Stimulated activated naive CD8-positive, alpha-beta T cell treated with anti-CD3 and anti-CD28 coated beads, Interleukin-15, Interleukin-2, amounts not matched to agents 100 U/mL and 50 U/mL, for 24 hours (primary cell): ENCODE data around the gene USP46.
A peak's percentile ranks its signal among the peaks of the same experiment; 100 is the strongest.

Experiments
- ATAC-seq: fragments of 150-1000 bp; cut with Tn5 transposase; one replicate; pipeline ENCODE4 v1.10.0; 2021
- DNase-seq: peaks from one replicate; pipeline ENCODE4 v3.0.0; 2021

The USP46 gene

GRCh38 chr4:52617336-52618020 lies 41.6 kb downstream of the USP46 start:
- no peak for DNase-seq
- no peak for ATAC-seq

- no peak for DNase-seq
- ATAC-seq = no peak
These were observed 44.9 kb downstream of the USP46 start for GRCh38 chr4:52614241-52614640.

- DNase-seq (no peak), ATAC-seq (no peak)
These were observed 46.8 kb downstream of the USP46 start for GRCh38 chr4:52612341-52612740.

GRCh38 chr4:52611030-52611555 lies 48.0 kb downstream of the USP46 start:
- no peak for DNase-seq
- no peak for ATAC-seq

GRCh38 chr4:52606726-52607125 lies 52.4 kb downstream of the USP46 start:
- DNase-seq (no peak), ATAC-seq (no peak)

- ATAC-seq (no peak), DNase-seq (no peak)
These were observed 53.1 kb downstream of the USP46 start for GRCh38 chr4:52606040-52606439.

- ATAC-seq (no peak), DNase-seq (no peak)
These were observed 54.9 kb downstream of the USP46 start for GRCh38 chr4:52604215-52604614.

- ATAC-seq = no peak
- DNase-seq = no peak
These were observed 58.8 kb downstream of the USP46 start for GRCh38 chr4:52600275-52600674.

GRCh38 chr4:52595001-52595400 lies 64.1 kb downstream of the USP46 start:
- ATAC-seq (no peak), DNase-seq (no peak)

GRCh38 chr4:52592287-52592686 lies 66.8 kb downstream of the USP46 start:
- DNase-seq = no peak
- no peak for ATAC-seq

- ATAC-seq = peak; percentile 74
These were observed 70.1 kb downstream of the USP46 start for GRCh38 chr4:52588771-52589591.

GRCh38 chr4:52588097-52588496 lies 71.0 kb downstream of the USP46 start:
- ATAC-seq (no peak), DNase-seq (peak; percentile 19)

More at GRCh38 chr4:52588771-52589591, 70.1 kb downstream of the USP46 start:
- peak; percentile 21 for DNase-seq

- DNase-seq (no peak), ATAC-seq (no peak)
These were observed 73.0 kb downstream of the USP46 start for GRCh38 chr4:52586069-52586468.

GRCh38 chr4:52585379-52585778 lies 73.7 kb downstream of the USP46 start:
- no peak for DNase-seq
- ATAC-seq = no peak

- DNase-seq = no peak
- no peak for ATAC-seq
These were observed 79.4 kb downstream of the USP46 start for GRCh38 chr4:52579602-52580272.

- ATAC-seq (no peak), DNase-seq (no peak)
These were observed 80.2 kb downstream of the USP46 start for GRCh38 chr4:52578951-52579350.

- DNase-seq (no peak), ATAC-seq (no peak)
These were observed 81.5 kb downstream of the USP46 start for GRCh38 chr4:52577624-52577962.

GRCh38 chr4:52576961-52577623 lies 82.0 kb downstream of the USP46 start:
- no peak for ATAC-seq
- no peak for DNase-seq

- no peak for DNase-seq
- ATAC-seq = no peak
These were observed 82.8 kb downstream of the USP46 start for GRCh38 chr4:52576326-52576725.

GRCh38 chr4:52575406-52575805 lies 83.7 kb downstream of the USP46 start:
- ATAC-seq = no peak
- no peak for DNase-seq

GRCh38 chr4:52574036-52574435 lies 85.1 kb downstream of the USP46 start:
- ATAC-seq (no peak), DNase-seq (no peak)

- no peak for DNase-seq
- ATAC-seq = no peak
These were observed 85.5 kb downstream of the USP46 start for GRCh38 chr4:52573551-52573950.
